GM21786 (cell line): ENCODE results near the gene GPR63.
A peak's percentile ranks its signal among the peaks of the same experiment; 100 is the strongest.

Source experiments
- ATAC-seq: cut with Tn5 transposase; IDR thresholded peaks from one replicate; pipeline ENCODE4 v1.9.1; 2021; ENCODE audit not compliant: unreplicated experiment

GPR63 gene

DNA sequence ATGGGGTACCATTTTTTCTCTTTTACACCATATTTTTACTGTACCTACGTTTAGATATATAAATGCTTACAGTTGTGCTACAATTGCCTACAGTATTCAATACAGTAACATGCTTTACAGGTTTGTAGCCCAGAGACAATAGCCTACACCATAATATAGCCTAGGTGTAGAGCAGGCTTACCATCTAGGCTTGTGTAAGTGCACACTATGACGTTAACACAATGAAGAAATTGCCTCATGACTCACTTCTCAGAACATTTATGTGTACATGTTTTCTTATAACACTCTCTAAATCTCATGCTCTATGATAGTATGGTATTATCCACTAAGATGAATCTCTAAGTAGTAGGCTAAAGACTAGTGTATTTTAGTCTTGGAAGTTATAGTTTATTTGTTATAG is 13.5 kb downstream of the GPR63 start:
- ATAC-seq = no peak

GRCh38 chr6:96821034-96821433 is 16.2 kb downstream of the GPR63 start:
- no peak for ATAC-seq

- ATAC-seq = no peak
Measured at GRCh38 chr6:96816301-96816817, 20.9 kb downstream of the GPR63 start.

DNA sequence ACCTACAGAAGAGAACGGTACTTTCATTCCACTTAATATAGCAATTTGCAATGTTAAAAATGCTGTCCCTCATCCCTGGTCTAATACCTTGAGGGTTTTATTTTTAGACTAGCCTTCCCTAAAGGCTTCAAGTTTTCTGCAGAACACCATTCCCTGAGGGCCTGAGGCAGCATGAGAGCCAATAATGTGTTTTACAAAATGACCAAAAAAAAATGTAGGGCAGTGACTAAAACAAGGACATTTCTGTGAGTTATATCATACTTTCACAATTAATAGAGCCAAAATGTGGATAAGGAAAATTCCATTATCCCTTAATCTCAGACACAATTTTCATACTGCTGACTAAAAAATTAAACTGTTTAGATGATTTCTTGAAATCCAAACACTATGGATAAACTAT is 22.7 kb downstream of the GPR63 start:
- no peak for ATAC-seq

DNA sequence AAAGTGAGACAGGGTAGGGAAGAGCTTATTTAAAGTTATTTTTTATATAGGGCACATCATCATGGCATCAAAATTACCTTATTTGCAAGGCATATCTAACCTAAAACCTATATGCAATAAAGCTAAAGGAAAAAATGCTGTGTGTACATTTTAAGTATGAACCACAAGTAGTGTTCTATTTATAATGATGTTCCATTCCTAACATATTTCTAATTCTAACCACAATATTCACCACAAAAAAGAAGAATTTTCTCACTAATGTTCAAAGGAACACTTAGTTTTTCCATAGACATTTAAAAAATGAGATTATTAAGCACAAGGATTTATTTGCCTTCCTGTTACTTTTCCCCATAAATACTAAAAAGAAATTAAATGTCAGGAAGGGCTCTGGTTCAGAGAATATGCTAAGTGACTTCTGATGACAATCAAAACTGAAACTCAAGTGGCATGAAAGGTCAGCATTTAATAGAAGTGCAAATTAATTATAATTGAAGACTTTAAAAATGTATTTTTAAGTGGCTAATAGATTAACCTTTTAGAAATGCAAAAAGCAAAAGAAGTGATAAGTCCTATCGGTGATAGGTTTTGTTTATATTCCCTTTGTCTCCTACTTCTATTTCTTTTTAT is 25.1 kb downstream of the GPR63 start:
- peak; percentile 34 for ATAC-seq

GRCh38 chr6:96811670-96812069 is 25.6 kb downstream of the GPR63 start:
- ATAC-seq = no peak

- ATAC-seq = no peak
Measured at GRCh38 chr6:96811136-96811535, 26.1 kb downstream of the GPR63 start.

DNA sequence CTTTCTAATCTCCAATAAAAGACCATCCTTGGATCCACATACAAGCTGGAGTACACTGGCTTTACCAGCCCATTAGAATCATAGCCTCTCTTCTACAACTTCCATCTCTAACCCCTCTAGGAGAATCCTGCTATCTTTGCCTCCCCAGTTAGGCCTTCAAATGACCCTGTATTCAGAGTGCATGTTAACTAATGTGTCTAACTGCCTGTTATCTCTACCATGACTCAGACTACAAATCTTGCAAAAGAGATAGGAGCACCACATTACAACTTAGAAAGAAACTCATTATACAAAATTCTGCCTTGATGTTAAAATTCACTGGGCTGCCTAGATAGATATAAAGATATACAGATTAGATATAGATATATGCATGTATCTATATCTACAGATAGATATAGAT is 28.2 kb downstream of the GPR63 start:
- no peak for ATAC-seq

DNA sequence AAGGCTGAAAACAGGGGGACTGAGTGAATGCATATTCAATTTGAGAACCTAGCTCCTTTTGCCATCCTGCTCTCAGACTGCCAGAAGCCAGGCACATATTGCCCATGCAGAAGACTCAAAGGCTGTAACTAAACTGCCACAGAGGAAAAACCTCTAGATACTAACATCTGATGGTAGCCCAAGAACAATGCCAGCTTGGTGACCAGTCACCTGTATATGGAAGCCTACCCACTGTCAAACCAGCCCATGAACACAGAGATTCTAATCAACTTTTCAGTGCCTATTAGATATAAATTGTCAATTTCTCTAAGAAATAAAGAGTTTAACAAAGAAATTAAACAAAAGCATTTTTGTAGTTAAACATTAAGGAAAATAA is 34.2 kb downstream of the GPR63 start:
- ATAC-seq = no peak

DNA sequence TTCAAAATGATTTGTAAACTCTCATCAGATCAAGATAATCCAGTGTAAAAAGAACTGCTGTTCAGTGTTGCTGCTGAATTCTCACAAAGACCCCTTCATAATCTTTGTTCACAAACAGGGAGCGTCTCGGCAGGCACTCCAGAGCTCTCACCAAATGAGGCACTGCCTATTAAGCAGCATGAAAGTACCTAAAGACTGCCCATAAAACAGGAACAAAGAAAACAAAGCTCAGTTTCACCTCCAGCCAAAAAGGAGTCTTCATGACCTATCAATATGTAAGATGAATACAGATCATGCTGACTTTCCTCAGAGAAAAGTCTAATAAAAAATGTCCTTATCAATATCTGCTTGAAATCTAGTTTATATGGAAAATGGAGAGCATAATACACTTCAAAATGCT is 41.8 kb downstream of the GPR63 start:
- peak; percentile 77 for ATAC-seq

GRCh38 chr6:96794980-96795379 is 42.3 kb downstream of the GPR63 start:
- no peak for ATAC-seq

DNA sequence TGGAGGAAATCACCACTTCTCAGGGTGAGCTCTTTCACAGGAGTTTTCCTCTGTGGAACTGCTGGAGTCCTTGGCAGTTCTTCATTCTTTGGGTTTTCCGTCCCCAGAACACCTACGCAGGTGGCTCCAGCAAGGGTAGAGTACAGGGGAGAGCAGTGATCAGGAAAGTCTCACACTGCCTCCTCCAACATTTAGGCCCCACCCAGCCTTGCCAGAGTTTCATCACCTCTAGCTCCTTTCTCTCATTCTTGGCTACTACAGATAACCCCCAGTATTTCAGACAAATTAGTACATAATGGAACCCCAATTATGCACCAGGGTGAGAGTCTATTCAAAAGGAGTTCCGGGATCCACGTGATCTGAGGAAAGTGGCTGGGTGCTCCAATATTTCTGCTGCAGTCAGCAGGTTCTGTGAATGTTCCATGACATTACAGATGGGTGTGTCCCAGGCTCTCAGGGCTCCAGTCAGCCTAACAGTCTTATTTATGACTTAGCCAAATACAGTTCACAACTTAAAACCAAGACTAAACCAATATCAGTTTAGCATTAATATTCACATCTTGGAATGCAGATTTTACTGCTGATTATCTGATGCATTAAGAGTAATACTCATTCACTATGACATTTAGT is 44.6 kb downstream of the GPR63 start:
- no peak for ATAC-seq

DNA sequence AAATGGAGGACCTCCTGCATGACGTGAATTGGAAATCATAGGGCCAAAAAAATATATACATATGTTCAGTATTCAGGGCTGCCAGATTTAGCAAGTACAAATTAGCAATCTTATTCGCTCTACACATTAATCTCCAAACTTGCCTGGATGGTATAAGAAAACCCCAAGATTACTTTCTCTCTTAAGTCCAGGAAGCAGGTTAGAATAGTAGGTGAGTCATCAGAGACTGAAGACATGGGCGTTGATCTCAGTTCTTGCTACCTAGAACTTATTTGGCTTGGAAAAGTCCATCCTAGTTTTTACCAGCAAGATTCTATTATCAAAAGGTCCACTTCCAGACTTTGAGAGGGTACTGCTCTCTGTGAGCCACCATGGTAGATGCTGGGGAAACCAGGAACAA is 47.4 kb downstream of the GPR63 start:
- no peak for ATAC-seq

- no peak for ATAC-seq
Measured at GRCh38 chr6:96787846-96788580, 49.3 kb downstream of the GPR63 start.

- no peak for ATAC-seq
Measured at GRCh38 chr6:96786336-96786735, 50.9 kb downstream of the GPR63 start.

GRCh38 chr6:96784650-96785049 is 52.6 kb downstream of the GPR63 start:
- no peak for ATAC-seq

- ATAC-seq = no peak
Measured at GRCh38 chr6:96783307-96783706, 54.0 kb downstream of the GPR63 start.

DNA sequence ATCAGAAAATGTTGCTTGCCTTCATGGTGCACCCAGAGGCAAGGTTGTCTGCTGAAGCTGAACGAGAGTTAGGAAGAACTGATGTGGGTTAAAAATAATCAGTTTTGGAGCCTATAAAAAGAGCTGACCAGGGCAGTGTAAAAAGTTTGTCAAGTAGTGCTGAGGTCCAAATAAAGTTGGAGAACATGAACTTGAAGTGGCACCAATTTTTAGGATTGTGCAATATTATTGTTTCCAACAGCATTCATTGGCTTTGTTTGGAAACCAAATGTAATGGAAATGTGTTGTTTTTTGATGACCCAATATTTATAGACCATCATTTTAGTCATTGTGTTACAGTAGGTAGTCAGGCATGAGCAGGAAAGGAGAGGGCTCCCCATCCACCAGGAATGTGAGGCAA is 55.7 kb downstream of the GPR63 start:
- ATAC-seq = no peak

GRCh38 chr6:96777113-96777512 is 60.2 kb downstream of the GPR63 start:
- ATAC-seq = no peak

GRCh38 chr6:96775727-96776400 is 61.4 kb downstream of the GPR63 start:
- ATAC-seq = no peak

DNA sequence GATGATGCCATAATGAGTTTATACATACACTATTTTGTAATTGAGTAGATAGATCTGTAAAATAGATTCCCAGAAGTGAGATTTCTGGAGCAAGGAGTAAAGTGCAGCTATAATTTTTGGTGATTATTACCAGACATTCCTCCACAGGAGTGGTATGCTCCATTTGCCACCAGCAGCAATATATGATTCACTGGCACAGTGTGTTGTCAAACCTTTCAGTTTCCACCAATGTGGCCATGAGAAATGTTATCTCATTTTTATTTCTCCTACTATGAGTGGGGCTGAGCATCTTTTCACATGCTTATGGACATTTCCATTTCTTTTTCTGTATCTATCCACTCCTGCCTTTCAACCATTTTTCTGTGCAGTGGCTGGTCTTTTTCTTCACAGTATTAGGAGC is 70.5 kb downstream of the GPR63 start:
- ATAC-seq = no peak

- ATAC-seq = no peak
Measured at GRCh38 chr6:96762599-96762998, 74.7 kb downstream of the GPR63 start.
